SH-SY5Y (cell line): Measurements from ENCODE around the gene KIF20B.

Experiments
- GATA2 ChIP-seq: IDR thresholded peaks from 2 replicates; pipeline ENCODE4 v1.6.1; 2011; ENCODE audit warnings: mild to moderate bottlenecking, low read depth, low read length
- GATA3 ChIP-seq: IDR thresholded peaks from 2 replicates; pipeline ENCODE4 v1.6.1; 2011; ENCODE audit warnings: low read depth, mild to moderate bottlenecking, low read length, moderate library complexity

- no peak for TF ChIP-seq GATA2
- TF ChIP-seq GATA3 = no peak
Observed at GRCh38 chr10:89670926-89671325, 30.5 kb upstream of the KIF20B start.
